Jurkat, Clone E6-1 (cell line): ENCODE measurements around the gene PHYH.
"Not testable (repeated sequence)": the region's sequence is repeated elsewhere in the genome, so short reads cannot be mapped to it uniquely, and the experiment has no call there.

Experiments used
- DNase-seq: peaks from one replicate; pipeline ENCODE4 v3.0.0-alpha.2; 2011; ENCODE audit warnings: low read depth, low spot score
- H3K4me3 ChIP-seq: 2 replicates; pipeline ENCODE4 v1.5.1; 2011; ENCODE audit warnings: mild to moderate bottlenecking, low read length, control low read depth, moderate library complexity

PHYH gene

DNA sequence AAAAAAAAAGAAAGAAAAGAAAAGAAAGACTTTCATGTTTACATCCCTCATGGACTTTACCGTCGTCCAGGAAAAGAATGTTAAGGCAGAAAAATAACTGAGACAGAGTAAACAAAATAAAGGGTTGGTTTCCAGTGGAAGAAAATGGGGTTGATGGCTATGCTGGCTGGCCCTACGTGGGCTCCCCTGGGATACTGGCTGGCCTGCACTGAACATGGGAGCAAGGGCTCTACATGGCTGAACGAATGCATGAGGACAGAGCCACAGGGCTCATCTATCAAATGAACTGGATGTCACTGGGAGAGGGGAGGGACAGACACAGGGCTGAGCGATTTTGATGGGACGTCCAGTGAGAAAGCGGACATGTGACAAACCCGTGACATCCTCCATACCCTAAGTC lies 63.2 kb downstream of the PHYH start:
- no peak overlapping the region for H3K4me3 ChIP-seq
- DNase-seq: no peak

DNA sequence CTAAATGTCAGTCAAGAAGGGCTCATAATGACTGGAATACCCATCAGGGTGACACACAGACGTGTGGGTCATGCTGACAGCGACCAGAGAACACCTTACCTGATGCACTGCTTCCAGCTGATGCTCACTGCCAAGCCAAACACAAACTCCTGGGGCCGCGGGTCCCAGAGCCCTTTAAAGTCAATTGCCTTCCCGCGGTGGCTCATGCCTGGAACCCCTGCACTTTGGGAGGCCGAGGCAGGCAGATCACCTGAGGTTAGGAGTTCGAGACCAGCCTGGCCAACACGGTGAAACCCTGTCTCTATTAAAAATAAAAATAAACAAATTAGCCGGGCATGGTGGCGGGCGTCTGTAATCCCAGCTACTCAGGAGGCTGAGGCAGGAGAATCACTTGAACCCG lies 65.1 kb downstream of the PHYH start:
- not testable (repeated sequence) for H3K4me3 ChIP-seq, DNase-seq

DNA sequence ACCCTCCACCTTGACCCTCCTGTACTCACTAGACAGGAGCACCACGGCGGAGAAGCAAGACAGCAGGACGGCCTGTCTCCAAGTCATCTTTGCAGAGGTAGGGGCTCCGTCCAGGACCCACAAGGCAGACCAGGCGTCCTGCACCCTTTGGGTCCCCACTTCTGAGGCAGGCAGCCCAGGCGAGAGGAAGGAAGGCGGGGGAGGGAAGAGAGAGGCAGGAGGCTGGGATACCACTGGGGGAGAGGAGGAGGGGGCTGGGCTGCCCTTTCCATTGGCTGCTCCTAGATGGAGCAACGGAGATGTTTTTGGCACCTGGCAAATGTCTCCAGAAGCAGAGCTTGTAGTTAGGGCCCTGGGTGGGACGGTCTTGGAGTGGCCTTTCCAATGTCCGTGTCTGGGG lies 65.7 kb downstream of the PHYH start, which contains the start of gene UCMA:
UCMA (minus strand) TSS at position 203 of the 400 bp plus-strand sequence; CDS start at position 87, 116 bp downstream.
- no peak for DNase-seq

DNA sequence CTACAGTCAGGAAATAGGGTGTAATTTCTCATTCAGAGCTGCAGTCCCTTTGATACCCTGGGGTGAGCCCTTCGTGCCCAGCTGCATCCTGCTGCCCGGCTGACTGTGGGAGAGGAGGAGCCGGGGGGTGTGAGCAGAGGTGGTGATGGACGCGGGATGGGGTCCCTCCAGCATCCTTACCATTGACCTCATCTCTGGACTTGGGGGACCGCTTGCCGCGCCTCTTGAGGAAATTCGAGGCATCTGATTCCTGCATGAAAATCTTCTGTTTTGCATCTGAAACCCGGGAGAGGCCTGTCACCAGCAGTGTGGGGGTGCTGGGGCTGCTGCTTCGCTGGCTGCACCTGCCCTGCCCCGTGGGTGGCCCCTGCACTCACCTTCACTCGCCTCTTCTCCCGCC lies 66.5 kb downstream of the PHYH start:
- H3K4me3 ChIP-seq: no peak overlapping the region
- no peak for DNase-seq

More for the DNA sequence above, 65.7 kb downstream of the PHYH start, which contains the start of gene UCMA:
- H3K4me3 ChIP-seq: no peak within 1 kb of the TSS

DNA sequence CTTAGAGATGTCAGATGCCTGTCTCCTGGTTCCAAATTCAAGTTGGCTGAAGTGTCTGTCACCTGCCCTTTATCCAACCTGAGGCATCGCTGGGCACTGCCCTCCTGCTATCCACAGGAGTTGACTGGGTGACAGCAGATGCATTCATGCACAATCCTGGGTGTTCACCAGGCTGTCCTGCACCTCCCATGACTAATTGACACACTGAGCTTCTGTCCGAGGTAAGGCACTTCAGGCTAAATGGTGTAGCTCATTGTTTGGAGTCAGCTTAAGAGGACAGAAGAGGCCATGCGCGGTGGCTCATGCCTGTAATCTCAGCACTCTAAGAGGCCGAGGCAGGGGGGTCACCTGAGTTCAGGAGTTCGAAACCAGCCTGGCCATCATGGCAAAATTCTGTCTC lies 68.1 kb downstream of the PHYH start:
- DNase-seq: no peak
- H3K4me3 ChIP-seq: no peak overlapping the region

DNA sequence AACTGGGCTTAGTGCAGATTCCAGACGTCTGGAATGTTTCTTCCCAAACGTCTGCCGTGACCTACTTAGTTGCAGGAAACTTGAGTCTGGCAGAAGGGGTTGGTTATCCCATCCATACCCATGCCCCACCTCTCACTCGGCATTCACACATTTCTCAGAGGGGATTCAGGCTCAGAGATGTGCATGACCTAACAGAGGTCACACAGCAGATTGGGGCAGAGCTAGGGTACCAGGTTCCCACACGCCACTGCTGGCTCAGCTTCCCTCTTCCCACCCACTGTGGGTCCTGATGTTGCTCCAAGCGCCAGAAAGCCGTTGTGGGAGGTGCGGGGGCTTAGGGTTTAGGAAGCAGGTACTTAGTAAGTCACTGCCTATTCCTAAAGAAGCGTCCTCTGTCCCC lies 68.7 kb downstream of the PHYH start:
- no peak for DNase-seq
- no peak overlapping the region for H3K4me3 ChIP-seq
